Neural crest cell (in vitro differentiated cells): ENCODE data around the gene MACROD1. TPM values are rescaled to one million over a fixed set of nuclear protein-coding genes. Genes with fewer than 3 reads are reported as not detected.

ENCODE experiments used
- DNase-seq: peaks from one replicate; pipeline ENCODE4 v3.0.0; 2021; ENCODE audit warnings: low read depth, mixed read lengths, low spot score
- H3K27ac Mint-ChIP-seq: one replicate; pipeline ENCODE4 v1.8.0; 2021; ENCODE audit warnings: mild to moderate bottlenecking, mixed read lengths; ENCODE audit not compliant: unreplicated experiment
- H3K27me3 Mint-ChIP-seq: 2 replicates; pipeline ENCODE4 v1.8.0; 2021; ENCODE audit warnings: low read depth, mild to moderate bottlenecking, mixed read lengths
- H3K36me3 Mint-ChIP-seq: 2 replicates; pipeline ENCODE4 v1.8.0; 2021; ENCODE audit warnings: low read depth, mild to moderate bottlenecking, mixed read lengths
- H3K4me1 Mint-ChIP-seq: 2 replicates; pipeline ENCODE4 v1.8.0; 2021; ENCODE audit warnings: mixed read lengths
- H3K4me3 Mint-ChIP-seq: one replicate; pipeline ENCODE4 v1.8.0; 2021; ENCODE audit warnings: mild to moderate bottlenecking, mixed read lengths
- H3K9me3 Mint-ChIP-seq: 2 replicates; pipeline ENCODE4 v1.8.0; 2021; ENCODE audit warnings: mixed read lengths
- CTCF ChIP-seq: fragments of 200-600 bp; sonication (generic); conservative IDR thresholded peaks from 2 replicates; pipeline ENCODE4 v1.5.0; 2021; ENCODE audit warnings: antibody characterized with exemption, mild to moderate bottlenecking
- total RNA-seq: library from RNA; stranded (reverse); gene quantifications from 2 replicates; pipeline ENCODE4 v1.2.1, GENCODE V29; 2021

The MACROD1 gene
- total RNA-seq, 1 donor from 2014 or later: 26.1 TPM

- DNase-seq: no peak
- H3K4me1 Mint-ChIP-seq: peaks cover 8% of the 10 kb centered on the region
- no peaks in the 10 kb centered on the region for H3K27me3 Mint-ChIP-seq
- H3K4me3 Mint-ChIP-seq: no peak overlapping the region
- H3K9me3 Mint-ChIP-seq: no peaks in the 10 kb centered on the region
- TF ChIP-seq CTCF: no peak
- peak overlapping the region; percentile 43 for H3K27ac Mint-ChIP-seq
- H3K36me3 Mint-ChIP-seq: peaks cover 24% of the 10 kb centered on the region
Measured at GRCh38 chr11:64192434-64192833, 26.5 kb upstream of the MACROD1 start.

DNA sequence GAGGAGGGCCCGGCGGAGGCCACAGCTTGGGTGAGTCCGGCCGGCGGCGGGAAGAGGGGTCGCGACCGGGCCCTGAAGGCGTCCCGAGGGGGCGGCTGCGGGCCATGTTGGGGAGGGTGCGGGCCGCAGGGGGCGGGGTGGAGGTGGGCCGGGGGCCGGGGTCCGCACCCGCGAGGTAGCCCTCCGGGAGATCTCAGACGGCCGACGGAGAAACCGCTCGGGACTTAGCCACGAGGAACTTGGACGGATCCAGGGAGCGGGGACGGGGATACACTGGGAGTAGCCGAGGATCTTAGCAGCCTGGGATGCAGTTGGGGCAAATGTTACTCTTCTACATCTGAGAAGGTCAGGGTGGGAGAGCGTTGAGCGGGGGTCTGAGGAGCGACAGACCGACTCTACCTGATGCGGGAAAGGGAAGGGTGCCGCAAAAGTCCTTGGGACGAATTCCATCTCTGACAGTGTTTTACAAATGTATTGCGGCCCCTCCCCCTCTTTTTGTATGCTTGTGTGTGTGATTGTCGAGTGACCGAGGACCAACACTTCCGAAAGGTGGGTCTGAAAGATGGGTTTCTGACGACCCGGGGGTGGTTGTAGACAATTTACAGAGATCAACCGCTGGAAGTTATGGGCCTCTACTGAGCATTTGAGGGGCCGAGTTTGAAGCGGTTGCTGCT is 20.7 kb upstream of the MACROD1 start:
- Mint-ChIP-seq H3K36me3 (peaks cover 11% of the 10 kb centered on the region), H3K4me1 (peaks cover 36% of the 10 kb centered on the region), H3K9me3 (no peaks in the 10 kb centered on the region), H3K27me3 (no peaks in the 10 kb centered on the region), H3K27ac (no peak overlapping the region), H3K4me3 (no peak overlapping the region)
- DNase-seq: no peak
- no peak for TF ChIP-seq CTCF

DNA sequence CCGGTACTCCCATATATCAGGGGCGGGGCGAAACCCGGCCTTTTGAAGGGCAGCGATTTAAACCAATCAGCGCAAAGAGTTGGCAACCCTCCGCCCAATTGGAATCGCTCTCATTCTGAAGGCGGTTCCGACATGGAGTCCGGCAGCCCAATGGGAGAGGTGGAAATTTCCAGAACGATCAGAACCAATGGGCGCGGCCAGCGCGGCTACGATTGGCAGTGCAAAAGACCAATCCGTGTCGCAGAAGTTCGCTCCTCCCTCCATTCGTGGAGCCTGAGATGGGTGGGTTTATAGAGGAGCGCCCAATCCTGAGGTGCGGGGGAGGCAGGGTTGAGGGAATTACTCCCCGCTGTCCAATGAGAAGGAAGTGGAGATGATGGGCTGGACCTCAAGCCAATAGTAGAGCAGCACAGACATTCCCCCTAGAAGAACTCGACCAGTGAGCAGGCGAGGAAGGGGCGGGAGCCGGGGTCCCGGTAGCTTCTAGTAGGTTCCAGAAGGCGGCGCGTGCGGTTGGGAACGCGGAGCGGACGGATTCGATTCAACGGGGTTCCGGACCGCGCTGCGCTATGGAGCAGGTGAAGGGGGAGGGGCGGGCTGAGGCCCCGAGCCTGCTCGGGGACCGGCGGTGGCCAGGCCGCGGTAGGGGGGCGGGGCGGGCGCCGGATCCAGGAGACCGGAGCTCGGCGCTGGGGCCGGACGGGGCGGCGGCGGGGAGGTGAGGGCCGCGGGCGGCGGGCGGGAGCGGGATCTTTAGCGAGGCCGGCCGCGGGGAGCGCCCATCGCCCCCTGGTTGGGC is 20.0 kb upstream of the MACROD1 start, which contains the start of gene STIP1:
STIP1 (plus strand) TSS at position 479 of the 799 bp plus-strand sequence; CDS start at position 570, 91 bp downstream.
- peak; percentile 99 for DNase-seq
- H3K9me3 Mint-ChIP-seq: no peaks in the 10 kb centered on the region
- peaks cover 11% of the 10 kb centered on the region for H3K36me3 Mint-ChIP-seq
- peak; percentile 41 for TF ChIP-seq CTCF
- no peaks in the 10 kb centered on the region for H3K27me3 Mint-ChIP-seq
- H3K4me1 Mint-ChIP-seq: peaks cover 44% of the 10 kb centered on the region
- H3K4me3 Mint-ChIP-seq: peak within 1 kb of the TSS; percentile 98
- peak within 1 kb of the TSS; percentile 99 for H3K27ac Mint-ChIP-seq

DNA sequence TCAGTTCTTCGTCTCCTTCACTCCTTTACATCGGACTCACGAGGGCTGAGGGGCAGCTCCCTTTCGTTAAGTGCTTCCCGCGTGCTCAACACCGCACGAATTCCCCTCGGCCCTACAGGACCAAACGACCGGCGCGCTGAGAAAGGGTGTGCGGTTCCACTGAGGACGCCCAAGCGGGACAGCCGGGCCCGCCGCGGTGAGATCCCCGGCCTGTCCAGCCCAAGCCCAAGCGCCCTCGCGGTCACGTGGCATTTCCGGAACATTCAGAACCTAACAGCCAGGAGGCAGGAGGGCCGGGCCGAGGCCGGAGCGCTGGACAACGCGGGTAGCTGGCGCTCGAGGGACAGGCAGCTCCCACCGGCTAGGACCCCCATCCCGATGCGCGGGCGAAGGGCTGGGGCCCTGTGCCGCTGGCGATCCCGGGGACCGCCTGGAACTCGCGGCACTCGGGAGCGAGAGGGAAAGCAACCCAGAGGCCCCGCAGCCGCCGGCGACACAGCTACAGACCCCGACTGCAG is 19.3 kb upstream of the MACROD1 start:
- DNase-seq: no peak
- peak overlapping the region; percentile 98 for H3K4me3 Mint-ChIP-seq
- H3K4me1 Mint-ChIP-seq: peaks cover 47% of the 10 kb centered on the region
- H3K9me3 Mint-ChIP-seq: no peaks in the 10 kb centered on the region
- H3K27me3 Mint-ChIP-seq: no peaks in the 10 kb centered on the region
- peak; percentile 52 for TF ChIP-seq CTCF
- peaks cover 8% of the 10 kb centered on the region for H3K36me3 Mint-ChIP-seq
- H3K27ac Mint-ChIP-seq: peak overlapping the region; percentile 99

DNA sequence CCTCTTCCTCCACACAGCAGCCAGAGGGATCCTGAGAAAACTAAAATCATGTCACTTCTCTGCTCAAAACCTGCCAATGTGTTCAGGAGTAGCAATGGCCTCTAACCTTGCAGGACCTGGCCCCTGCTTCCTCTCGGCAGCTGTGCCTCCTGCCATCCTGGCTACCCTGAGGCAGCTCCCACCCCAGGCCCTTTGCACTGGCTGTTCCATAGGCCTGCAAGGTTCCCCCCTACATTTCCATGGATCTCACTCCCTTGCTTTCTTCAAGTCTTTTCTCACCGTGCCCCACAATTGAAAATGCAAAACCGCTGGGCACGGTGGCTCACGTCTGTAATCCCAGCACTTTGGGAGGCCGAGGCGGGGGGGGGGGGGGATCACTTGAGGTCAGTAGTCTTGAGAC is 18.0 kb upstream of the MACROD1 start:
- no peaks in the 10 kb centered on the region for H3K9me3 Mint-ChIP-seq
- peak overlapping the region; percentile 64 for H3K4me3 Mint-ChIP-seq
- no peaks in the 10 kb centered on the region for H3K27me3 Mint-ChIP-seq
- H3K4me1 Mint-ChIP-seq: peaks cover 44% of the 10 kb centered on the region
- H3K27ac Mint-ChIP-seq: no peak overlapping the region
- H3K36me3 Mint-ChIP-seq: peaks cover 5% of the 10 kb centered on the region
- no peak for TF ChIP-seq CTCF
- DNase-seq: no peak
